HG03442 (cell line): Measurements from ENCODE around the gene MDM1.

Experiments
- ATAC-seq: cut with Tn5 transposase; IDR thresholded peaks from one replicate; pipeline ENCODE4 v1.9.1; 2021; ENCODE audit warnings: mild to moderate bottlenecking, moderate library complexity; ENCODE audit not compliant: unreplicated experiment

MDM1 gene, protein sequence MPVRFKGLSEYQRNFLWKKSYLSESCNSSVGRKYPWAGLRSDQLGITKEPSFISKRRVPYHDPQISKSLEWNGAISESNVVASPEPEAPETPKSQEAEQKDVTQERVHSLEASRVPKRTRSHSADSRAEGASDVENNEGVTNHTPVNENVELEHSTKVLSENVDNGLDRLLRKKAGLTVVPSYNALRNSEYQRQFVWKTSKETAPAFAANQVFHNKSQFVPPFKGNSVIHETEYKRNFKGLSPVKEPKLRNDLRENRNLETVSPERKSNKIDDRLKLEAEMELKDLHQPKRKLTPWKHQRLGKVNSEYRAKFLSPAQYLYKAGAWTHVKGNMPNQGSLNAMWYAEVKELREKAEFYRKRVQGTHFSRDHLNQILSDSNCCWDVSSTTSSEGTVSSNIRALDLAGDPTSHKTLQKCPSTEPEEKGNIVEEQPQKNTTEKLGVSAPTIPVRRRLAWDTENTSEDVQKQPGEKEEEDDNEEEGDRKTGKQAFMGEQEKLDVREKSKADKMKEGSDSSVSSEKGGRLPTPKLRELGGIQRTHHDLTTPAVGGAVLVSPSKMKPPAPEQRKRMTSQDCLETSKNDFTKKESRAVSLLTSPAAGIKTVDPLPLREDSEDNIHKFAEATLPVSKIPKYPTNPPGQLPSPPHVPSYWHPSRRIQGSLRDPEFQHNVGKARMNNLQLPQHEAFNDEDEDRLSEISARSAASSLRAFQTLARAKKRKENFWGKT

DNA sequence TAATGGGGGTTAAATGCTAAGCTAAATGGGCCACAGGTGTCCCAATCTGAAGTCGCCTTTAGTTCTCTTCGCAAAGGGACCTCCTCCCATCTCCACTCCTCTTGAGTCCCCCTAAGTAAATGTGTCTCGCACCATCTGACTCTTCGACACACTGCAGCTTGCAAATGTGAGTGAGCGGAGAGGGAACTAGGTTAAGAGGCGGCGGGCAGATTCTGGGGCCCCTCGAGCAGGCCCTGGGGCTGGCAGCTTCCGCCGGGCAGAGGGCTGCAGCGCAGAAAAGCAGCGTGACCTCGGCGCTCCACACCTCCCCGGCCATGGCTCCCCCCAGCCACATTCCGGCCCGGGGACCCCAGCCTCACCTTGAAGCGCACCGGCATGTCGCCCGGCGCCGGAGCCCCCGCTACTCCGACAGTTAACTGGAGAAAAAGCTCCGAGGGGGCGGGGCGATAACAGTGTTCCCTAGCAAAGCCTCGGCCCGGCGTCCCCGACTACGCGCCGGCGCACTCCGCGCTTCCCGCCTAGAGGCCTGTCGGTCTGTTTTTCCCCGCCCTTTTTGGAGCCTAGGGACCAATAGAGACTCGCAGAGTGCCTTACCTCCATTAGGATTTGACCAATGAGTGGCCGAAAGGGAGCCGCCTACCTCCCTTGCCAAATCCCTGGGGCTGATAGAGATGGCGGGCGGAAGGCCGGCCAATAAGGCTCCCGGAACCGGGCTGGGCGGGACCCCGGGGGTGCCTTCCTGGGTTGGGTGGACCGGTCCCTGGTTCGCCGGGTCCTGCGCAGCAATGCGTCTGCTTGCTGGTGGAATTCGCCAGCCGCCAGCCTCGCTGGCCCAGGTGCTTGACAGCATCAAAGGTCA lies at the start of gene MDM1:
MDM1 (minus strand) TSS at position 494 of the 859 bp plus-strand sequence; CDS start at position 377, 117 bp downstream.
- peak; percentile 98 for ATAC-seq

DNA sequence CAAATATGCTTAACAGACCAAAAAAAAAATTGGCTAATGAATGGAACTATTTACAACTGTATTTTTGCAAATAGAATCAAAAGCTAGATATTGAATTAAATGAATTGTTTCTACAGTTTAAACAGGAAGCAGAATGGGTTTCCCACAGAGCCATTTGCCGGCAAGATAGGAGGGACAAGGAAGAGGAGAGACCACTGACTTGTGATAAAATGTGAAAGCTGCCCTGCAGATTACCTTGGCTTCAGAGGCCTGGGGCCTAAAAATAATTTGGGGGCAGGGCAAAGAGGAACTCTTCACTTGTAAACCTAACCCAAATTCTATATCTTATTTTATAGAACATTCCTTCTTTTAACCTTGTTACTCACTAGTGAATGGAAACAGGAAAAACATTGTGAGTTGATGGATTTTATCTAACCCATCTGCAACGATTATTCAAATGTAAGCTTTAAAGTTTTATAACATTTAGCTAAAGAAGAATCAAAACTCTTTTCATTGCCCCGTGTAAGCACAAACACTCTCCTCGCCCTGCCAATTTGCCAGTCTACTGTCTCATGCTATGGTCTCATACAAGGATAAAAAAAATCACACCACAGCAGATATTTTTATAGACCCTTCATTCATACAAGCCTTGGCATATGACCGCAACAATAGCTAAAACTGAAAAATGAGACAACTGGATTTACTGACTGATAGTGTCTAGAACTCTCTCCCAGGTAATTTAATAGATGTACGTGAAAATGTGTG lies 49.5 kb upstream of the MDM1 start:
- ATAC-seq: no peak

DNA sequence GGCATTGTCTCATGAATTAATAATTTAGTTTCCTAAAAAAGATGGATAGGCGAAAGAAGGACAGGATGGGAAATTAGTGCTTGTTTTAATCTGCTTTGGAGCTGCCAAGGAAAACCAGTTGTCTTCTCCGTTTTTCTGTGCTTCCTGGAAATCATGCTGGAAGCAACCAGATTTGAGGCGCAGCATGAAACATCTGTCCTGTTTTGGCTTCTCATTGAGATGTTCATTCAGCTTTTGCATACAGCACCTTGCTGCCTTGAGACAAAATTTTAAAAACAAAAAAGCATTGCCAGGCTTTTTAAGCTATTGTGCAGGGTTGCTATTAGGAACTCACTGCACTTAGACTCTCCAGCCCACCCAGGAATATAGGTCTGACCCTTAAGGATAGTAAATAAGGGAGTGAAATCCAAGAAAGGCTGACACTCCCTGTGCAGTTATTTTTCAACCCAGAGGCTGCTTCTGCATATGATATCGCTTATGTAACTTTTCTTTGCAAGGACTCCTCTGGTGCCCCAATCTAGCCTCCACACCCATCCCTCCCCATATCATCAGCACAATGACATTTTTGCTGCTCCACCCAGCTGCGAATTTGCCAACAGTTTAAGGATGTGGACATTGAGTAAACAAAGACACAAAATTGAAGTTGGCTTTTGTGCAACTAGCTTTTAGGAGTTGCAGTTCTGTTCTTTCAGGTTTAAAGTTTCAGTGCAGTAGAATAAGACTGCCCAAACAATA lies 46.9 kb upstream of the MDM1 start:
- ATAC-seq: no peak

GRCh38 chr12:68377881-68378280 lies 45.7 kb upstream of the MDM1 start:
- no peak for ATAC-seq

DNA sequence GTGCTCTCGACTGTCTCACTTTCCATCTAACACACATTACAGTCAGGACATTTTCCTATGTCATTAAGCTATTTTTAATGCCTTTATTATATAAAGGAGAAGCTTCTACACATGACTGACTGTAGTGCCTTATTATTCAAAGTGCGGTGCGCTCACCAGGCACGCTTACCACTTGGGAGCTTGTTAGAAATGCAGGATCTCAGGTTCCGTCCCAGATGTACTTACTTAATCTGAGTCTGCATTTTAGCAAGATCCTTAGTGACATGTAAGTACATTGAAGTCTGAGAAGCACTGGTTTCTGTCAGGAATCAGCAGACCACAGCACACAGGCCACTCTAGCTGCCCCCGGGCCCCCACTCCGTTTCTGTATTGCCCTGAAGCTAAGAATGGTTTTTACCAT lies 44.7 kb upstream of the MDM1 start:
- ATAC-seq: no peak

- ATAC-seq: no peak
Observed at GRCh38 chr12:68375756-68376695, 43.9 kb upstream of the MDM1 start.

- peak; percentile 91 for ATAC-seq
Observed at GRCh38 chr12:68374307-68374982, 42.3 kb upstream of the MDM1 start.

DNA sequence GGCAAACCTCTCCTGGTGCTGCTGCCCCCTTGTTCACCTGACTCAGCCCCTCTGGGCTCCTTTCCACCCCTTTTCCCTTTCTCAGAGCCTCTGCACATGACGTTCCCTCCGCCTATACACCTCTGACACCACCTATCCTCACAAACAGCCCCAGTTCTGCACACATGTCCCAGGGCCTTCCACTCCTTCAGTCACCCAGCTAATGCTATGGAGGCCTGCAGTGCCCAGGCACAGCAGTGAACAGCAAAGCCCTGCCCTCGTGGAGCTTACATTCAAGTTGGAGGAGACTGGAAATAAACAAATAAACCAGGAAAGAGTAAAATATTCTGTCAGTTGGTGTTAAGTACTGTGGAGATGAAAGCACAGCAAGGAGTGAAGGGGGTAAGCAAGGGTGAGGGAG lies 38.5 kb upstream of the MDM1 start:
- no peak for ATAC-seq

DNA sequence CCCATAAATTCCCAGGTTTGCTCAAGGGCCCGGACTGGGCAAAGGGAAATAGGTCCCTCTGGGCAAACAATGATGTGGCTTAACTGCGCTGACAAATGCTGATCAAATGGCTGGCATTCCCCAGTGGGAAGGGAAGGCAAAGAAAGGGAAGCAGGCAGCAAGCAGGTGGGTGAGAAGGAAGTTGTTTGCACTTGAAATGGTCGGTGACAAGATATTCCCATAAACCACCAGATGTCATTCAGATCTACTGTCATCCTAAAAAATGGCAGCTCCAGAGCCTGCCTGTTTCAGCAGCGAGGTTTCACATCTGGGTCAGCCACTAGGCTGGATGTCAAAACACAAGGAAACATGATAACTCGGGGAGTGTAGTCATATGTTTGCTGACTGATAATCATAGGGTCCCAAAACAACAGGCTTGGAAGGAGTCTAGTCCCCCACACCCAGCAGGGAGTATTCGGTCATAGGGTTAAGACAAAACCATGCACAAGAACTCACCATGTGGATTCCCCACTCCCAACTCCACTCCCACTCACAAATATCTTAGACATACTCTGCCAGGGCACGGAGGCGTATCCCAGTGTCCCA lies 37.9 kb upstream of the MDM1 start:
- ATAC-seq: no peak

- no peak for ATAC-seq
Observed at GRCh38 chr12:68368327-68368726, 36.2 kb upstream of the MDM1 start.

- ATAC-seq: no peak
Observed at GRCh38 chr12:68367903-68368302, 35.7 kb upstream of the MDM1 start.

DNA sequence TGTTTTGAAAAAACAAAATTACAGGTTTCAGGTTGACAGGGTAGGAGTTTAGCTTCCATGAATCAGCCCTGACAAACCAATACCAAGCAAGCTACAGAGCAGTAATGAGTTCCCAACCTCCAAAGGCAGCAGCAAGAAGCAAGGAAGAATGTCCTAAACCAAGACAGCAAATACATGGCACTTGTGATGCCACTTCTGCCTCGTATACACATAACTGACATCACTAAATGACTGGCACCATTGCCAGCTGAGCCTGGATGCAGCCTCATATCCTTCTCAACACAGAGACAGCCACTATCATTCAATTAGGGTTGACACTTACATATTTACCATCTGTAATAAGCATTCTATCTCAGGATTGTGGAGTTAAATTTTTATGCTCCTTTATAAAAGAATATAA lies 35.0 kb upstream of the MDM1 start:
- ATAC-seq: no peak

- ATAC-seq: peak; percentile 81
Observed at GRCh38 chr12:68364893-68365725, 32.9 kb upstream of the MDM1 start.

DNA sequence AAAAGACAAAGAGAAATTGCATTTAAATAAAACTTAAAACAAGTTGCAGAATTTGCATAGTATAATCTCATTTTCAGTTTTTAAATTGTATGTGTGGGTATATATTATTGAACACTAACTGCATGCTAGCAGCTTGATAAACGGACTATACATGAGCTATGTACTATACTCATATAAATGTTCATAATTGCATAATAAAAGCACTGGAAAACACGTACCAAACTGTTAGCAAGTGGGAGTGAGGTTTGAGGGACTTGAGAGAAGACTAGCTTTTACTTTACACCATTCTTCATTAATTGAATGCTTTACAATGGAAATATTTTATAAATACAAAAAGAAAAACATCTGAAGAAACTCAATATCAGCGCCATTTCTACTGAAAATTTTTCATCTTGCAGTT lies 32.2 kb upstream of the MDM1 start:
- ATAC-seq: no peak

DNA sequence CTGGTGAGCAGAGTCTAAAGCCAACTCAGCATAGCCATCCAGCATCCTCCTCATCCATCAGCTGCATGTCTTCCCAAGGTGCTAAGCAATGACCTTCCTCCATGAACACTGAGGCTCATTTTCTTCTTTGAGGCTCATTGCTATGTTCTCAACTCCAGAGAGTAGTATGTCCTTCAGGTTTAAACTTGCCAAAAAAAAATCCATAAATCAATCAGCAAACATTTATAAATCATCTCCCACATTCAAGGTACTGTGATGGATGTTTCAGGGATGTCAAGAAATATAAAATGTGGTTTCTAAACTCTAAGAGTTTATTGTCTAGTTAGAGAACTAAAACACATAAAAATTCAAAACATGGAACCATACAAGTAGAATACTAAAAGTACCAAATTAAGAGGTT lies 29.8 kb upstream of the MDM1 start:
- ATAC-seq: no peak

DNA sequence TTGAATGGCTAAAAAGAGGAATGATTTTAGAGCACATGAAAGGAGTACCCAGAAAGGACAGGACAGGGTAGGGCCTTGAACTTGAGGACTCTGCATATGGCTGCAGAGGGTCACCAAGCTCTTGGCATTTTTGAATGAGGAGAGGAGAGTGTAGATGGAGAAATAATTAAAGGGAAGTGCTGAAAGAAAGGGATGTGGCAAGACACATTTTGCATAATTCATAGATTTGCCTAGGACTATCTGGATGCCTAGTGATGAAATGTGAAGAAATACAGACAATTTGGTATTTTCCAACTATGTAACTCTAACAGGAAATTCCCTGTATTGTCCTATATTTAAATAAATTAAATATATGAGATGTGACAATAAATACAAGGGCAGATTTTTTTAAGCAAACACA lies 27.5 kb upstream of the MDM1 start:
- ATAC-seq: no peak
